Measurements from ENCODE around the gene CA6.

GRCh38 chr1:8947127-8947691, 1.5 kb downstream of the CA6 start:
- TF ChIP-seq CTCF (IDR thresholded peaks at IDR 0.05) (no peak), ZFX (IDR thresholded peaks at IDR 0.05; ENCODE audit: borderline replicate concordance) (no peak)

Measured in 22Rv1 (cell line).